ENCODE measurements around the gene TGM4.
"Not testable (repeated sequence)": the region's sequence is repeated elsewhere in the genome, so short reads cannot be mapped to it uniquely, and the experiment has no call there.

Gene TGM4

DNA sequence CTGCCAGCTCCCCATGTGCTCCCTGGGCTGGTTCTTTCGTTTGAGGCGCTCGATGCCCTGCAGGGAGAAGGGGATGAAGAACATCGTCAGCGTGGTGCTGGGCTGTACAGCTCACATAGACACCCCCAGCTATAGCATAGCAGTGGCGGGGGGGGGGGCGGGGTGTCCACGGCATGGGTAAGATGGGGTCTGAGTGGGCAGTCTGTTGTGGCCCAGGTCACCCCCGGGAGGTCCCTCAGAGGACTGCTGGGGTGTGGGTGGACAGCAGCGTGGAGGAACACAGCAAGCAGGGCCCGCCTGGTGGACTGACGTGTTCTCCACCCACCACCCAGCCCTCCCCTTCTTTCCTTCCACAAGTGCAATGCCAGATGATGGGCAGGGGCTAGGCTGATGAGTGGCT lies 43.7 kb downstream of the TGM4 start:
- FAIRE-seq, result no peak

DNA sequence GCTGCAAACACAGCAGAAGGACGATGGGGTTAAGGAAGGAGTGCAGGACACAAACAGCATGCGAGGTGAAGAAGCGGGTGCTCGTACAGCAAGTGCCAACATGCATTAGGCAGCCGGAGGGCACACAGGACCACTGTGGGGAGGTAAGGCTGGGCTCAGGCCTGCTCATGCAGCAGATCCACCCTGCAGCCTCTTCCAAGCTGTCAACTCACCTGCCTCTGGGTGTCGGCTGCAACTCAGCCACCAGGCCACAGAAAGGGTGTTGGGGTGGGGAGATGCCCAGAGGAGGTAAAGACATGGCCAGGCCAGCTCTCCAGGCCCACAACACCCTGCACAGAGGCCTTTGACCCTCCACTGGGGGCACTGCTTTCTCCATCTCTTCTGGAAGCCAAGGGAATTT lies 44.2 kb downstream of the TGM4 start:
- no peak for FAIRE-seq

DNA sequence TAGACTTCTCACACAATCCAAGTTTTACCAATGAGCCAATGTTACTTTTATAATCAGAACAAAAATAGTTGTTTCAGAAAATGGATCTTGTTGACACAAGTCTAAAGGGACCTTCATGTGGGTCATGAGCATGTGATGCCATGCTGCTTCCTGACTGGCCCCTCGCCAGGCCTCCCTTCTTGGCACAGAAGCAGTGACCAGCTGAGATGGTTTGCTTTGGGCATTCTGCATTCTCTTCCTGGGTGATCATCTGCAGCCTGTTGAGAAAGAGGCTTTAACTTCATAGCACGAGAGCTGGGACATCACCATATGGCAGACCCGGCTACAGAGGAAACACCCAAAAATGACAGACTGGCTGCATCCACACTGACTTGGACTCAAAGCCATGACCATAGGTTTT lies 45.7 kb downstream of the TGM4 start:
- no peak for FAIRE-seq

DNA sequence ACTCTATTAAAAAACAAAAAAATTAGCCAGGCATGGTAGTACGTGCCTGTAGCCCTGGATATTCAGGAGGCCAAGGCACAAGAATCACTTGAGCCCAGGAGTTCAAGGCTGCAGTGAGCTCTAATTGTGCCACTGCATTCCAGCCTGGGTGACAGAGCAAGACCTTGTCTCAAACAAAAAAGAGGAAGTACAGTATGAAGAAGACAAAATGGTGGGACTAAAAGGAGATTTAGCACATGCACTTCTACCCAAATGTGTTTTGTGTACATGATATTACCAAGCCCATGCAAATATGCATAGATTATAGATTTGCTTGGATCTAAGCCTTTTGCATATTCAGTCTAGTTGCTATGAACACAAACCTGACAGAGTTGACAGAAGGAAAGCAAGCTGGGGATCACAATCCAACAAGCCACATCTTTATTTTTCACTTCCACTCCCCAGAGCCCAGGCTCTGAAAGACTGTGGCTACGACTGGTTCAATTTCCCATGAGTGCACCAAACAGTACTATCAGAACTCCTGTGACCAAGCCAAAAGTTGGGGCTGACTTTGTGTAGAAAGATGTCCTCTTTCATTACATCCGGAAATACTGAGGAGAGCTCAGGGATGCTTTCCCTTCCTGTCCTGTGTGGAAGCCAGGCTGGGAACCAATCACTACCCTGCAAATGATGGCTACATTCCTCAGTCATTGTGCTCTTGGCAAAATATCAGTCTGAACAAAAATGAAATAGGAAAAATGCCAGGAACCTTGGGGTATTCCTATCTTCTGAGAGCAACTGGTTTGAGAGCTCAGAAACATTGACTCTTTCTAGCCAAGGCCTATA lies 49.4 kb downstream of the TGM4 start:
- FAIRE-seq, result no peak

DNA sequence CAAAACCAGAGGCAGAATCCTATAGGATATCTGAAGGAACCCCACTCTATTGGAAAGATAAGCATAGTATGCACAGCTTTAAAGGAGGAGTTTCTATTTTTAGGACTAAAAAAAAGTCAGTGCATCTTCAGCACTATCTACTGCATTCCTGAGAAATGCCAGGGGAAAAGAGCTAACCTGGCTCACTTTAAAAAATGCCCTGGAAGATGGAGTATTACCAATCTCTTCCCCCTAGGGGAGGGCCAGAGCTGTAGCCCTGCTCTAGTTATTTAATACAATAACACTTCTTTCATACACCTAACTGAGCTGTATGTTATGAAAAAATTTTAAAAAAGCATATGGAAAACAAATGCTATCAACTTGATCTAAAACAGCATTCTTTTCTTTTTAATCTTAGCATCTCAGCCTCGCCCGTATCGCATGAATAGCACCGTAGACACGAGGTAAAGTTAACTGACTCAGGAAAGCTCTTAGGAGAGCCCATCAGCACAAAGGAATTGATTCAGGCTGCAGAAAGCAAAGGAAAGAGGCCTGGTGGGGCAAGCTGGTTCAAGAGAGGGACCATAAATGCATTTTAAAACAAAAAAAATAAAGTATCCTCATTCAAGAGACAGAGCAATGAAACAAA lies 50.2 kb downstream of the TGM4 start:
- FAIRE-seq, result no peak

DNA sequence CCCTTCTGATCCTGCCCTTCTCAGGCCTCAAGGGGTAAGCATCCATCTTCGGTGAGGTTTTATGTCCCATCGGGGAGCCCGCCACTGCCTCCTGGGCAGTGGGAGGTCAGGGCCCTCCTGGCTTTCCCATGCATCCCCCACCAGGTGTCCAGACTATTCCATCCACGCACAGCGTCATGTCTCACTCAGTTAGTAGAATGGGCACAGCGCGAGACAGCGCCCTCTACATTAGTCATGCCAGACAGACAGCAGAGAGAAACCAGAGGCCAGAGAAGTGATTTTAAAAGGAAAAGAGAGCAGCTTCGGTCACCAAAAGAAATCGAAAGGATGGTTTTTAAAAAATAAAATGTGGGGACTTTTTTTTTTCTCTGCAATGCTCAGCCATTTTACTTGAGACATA lies 51.8 kb downstream of the TGM4 start:
- FAIRE-seq, result no peak

DNA sequence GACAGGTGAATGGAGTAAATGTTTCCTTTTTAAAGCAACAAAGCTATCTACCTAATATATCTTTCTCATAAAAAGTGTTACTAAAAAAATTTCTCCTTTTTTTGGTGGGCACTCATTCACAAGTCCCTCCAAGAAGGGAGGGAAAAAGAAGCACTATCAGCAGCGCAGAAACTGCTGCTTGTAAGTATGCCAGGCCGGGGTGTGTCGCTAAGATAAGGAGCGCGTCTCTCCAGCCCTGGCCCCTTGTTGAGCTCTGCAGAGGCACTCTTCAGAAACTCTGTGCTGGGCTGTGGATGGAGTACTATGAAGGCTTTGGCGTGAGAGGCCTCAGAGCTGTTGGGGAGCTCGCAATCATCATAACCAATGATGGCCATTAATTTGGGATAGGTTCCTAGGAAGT lies 52.5 kb downstream of the TGM4 start:
- no peak for FAIRE-seq

DNA sequence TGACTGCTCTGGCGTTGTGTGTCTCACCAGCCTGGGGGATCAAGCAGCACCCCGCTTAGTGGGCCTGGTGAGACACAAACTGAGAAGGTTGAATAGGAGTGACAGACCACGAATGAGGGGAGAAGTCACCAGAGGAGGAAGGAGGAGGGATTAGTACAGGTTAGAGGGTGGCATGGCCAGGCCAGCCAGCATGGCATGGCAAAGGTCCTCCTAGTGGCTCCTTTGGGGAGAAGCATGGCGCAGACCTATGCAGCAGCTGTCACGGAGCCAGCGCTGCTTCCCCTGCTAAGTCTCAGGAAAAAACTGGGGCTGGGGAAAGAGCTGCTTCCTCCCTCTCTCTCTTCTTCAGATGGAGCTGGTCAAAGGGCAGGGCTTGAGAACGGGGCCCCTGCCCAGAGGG lies 53.0 kb downstream of the TGM4 start:
- no peak for FAIRE-seq

DNA sequence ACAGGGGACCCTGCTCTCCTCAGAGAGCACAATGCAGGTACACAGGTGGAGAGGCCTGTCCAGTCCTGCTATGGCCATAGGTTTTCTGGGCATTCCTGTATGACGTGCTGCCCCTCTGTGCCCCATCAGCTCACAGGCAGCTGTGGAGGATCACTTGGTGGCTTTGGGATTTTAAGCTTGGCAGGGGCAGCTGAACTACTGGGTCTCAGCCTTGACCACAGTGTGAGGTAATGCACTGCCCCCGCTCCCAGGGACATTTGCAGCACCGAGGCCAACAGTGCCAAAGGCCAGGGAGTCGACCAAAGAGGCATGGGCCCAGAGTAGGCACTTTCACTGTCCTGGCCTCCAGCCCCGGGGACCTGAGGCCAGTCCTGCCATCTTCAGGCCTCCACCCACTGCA lies 55.4 kb downstream of the TGM4 start:
- FAIRE-seq, result no peak

DNA sequence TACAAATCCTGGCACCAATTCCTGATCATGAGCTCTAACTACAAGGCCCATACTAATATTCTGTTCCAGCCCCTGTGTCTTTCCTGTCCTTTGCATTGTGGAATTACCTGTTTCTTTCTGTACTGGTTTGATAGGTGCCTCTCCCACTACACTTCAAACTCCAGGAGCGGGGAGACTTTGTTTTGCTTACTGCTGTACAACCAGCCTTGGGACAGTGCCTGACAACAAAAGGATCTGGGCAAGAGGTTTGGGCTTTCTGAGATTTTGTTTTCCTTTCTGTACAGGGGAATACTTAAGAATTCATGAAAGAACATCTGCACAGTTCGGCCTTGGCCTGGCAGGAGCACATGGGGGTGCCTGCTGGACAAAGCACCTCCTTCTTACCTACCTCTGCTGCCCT lies 56.5 kb downstream of the TGM4 start:
- FAIRE-seq, result no peak

DNA sequence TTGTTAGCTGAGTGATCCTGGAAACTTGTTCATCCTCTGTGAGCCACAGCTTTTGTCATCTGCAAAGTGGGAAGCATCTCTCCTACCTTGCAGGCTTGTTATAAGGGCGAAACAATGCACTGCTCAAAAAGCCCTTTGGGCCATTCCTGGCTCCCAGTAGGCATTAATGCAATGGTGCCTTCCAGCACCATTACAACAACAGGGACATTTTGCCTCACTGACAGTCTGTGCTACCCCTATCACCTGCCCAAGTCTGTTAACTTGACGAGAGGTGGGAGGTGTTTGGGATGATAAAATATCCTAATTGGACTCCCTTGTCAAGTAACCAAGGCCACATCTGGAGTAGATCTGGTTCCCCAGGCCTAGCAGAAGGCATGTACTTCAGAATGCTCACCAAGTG lies 57.4 kb downstream of the TGM4 start:
- FAIRE-seq, result no peak

DNA sequence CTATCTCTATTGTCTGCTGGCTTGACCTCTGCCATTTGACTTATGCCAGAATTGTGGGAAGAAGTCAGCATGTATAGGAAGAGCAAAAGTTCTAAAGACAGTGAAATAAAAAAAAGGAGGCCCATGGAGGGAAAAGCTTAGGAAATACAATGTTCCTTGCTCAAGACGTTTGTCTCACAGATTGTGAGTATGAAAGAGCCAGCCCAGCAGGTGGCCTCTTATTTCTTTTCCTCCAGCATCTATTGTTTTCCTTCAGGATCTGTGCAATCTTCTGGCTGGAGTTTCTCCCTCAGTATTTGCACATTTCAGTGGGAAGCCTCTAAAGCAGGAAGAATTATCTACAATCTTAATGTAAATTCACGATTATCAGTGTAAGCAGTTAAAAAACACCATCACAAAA lies 57.9 kb downstream of the TGM4 start:
- FAIRE-seq, result no peak

DNA sequence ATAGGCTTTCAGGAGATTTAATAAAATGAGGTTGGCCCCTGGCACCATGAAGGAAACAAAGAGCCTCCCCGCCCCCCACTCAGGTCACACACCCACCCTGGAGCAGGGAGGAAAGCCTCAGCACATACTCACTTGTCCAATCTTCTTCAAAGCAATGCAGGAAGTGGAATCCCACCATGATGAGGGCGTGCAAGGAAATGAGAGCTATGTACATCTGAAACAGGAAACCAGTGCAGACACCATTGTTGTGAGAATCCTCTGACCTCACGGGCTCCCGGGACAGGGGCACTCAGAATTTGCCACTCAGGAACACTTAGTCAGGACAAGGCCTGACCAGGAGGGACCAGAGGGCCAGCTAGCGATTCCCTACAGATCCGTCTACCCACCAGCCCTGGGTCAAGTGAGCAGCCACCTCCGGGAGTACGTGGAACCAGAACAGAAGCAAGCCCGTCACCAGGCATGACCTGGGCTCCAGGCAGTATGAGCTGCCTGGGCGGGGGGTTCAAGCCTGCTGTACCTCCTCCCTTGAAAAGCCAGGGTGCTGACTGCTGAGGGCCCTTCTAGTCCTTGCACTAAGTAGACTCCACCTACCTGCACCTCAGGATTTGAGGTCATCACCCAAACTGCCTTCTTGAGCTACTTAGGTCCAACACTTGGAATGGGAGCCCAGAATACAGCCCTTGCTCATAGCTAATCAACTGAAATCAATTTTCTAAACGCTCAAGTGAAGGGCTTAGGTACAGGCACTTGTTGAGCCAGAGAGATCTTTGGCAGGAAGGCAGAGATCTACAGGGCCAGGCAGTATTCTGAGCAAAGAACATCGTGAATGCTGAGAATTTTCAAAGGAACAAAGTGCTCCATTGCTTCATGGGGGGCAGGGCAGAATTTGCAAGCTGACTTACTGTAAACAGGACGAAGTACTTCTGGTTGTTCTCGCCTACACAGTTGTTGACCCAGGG lies 58.9 kb downstream of the TGM4 start:
- no peak for FAIRE-seq

DNA sequence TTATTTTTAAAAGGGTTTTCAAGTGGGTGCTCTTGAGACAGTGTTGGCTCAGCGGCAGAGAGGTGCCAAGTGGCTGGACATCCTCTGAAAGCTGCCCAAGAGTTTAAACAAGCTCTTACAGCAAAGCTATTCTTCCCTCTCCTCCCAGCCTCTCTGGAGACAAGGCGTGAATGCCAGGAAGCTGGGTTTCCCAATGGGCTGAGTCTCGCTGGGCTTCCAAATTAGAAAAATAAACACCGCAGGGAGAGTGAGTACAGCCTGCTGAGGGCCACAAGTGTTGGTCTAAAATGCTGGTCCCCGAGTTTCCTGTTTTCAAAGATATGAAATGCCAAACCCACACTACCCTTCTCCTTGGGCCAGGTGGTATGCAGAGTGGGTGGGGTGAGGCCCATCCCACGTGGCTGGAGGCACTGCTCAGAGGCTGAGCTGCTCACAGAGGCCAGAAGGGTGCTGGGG lies 65.2 kb downstream of the TGM4 start:
- FAIRE-seq, result no peak

DNA sequence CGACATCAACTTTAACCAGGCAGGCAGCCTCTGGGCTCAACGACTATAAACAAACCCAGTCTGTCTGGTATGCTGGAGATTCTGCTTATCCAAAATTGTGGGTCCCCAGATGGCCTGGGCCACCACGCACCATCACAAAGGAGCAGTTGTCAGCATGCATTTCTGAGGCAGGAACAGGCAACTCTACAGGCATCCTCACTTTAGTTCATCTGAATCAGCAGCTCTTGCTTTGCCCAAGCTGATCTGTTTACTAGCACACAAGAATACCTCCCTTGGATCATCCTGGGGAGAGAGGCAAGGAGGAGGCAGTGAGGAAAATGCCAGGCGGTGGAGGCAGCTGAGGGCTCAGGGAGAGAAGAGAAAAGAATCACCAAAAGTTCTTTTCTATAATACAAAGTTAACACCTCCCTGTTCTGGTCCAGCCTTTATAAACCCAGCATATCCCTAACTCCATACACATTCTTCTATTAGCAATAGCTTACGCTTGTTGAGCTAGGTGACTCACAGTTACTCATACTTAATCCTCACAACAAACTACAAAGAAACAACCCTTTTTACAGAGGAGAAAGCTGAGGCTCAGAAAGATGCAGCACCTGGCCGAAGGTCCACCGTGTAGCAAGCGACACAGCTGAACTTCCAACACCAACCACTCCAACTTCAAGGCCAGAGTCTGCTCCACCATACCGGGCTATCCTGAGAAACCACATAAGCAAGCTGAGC lies 68.0 kb downstream of the TGM4 start:
- FAIRE-seq, result no peak

DNA sequence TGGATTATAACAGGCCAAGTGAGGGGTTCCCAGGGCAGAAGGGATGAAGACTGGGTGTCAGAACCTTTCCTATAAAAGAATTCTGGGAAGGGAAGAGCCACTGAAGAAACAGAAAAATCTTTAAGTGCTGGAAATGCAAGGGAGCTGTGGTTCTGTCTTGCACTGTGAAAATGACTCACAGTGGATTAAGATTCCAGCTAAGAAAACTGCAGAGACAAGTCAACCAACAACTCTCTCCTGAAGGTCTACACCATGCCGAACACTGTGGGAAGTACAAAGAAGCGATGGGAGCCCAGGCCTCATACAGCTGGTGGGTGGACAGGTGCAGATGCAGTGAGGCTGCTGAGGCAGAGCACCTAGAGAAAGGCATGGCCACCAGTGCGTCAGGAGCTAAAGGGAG lies 73.8 kb downstream of the TGM4 start:
- no peak for FAIRE-seq

DNA sequence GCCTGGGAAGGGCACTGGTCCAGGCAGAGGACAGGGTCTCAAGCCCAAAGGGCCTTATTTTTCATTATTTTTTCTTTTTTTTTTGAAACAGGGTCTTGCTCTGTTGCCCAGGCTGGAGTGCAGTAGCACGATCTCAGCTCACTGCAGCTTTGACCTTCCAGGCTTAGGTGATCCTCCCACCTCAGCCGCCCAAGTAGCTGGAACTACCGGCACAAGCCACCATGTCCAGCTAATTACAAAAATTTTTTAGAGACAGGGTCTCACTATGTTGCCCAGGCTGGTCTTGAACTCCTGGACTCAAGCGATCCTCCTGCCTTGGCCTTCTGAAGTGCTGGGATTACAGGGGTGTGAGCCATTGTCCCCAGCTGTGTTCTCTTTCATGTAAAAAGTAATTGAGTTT lies 75.4 kb downstream of the TGM4 start:
- not testable (repeated sequence) for FAIRE-seq

DNA sequence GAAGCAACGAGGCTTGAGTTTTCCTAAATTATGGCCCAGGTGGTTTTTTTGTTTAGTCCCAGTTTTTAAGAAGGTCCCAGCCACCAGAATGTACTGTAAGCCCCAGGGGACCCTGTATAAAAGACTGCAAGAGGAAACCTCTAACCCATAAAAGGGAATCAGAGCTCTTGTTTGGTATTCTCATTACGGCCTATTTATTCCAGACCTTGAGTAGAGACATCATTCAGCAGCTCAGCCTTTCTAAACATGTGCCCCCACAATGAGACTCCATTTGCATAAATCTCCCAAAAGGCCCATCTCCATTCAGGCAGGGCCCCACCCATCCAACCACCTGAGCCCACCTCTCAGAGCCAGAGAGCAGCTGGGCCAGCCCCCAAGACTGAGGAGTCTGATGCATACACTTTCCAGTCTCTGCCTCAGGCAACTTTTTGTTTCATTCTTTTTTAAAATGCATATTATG lies 75.9 kb downstream of the TGM4 start:
- FAIRE-seq, result no peak

DNA sequence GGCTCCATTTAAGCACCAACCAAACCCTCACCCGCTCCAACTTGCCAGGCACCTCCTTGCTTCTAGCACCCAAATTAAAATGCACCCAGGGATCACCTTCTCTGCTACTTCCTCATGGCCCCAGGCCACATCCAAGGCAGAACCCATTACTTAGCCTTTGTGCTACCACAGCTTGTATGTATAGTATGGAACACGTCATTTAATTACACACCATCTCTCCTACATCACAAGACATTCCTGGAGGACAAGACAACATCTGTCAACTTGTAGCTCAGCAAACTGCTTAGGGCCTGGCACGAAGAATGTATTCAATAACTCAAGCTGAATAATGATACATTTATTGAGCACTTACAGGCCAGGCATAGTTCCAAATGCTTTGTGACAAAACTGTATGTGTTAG lies 78.3 kb downstream of the TGM4 start:
- no peak for FAIRE-seq

DNA sequence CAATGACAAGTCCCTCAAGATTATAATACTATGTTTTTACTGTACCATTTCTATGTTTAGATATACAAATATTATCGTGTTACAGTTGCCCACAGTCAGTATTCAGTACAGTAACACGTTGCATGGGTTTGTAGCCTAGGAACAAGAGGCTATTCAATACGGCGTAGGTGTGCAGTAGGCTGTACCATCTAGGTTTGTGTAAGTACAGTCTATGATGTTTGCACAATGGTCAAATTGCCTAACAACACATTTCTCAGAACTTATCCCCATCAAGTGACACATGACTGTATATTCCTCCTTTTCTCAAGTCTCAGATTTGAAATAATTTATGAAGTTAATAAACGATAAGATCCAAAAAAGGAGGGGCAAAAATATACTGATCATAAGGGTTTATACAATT lies 79.9 kb downstream of the TGM4 start:
- no peak for FAIRE-seq

DNA sequence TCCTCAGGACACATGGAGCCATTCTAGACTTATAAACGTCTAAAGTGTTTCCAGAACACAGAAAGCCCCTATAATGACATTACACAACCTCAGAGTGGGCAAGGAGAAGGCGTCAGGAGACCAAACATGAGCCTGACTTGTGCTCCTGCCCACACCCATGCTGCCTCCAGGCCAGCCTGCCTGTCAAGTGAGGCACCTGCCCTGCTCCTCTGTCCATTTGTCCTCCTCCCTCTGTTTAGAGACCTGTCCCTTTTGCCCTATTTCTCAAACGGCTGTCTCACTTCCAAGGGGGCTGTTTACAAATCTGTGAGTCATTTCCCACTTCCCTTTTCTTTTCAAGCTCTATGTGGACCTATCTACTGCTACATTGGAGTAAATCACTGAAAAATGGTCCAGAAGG lies 80.6 kb downstream of the TGM4 start:
- no peak for FAIRE-seq

DNA sequence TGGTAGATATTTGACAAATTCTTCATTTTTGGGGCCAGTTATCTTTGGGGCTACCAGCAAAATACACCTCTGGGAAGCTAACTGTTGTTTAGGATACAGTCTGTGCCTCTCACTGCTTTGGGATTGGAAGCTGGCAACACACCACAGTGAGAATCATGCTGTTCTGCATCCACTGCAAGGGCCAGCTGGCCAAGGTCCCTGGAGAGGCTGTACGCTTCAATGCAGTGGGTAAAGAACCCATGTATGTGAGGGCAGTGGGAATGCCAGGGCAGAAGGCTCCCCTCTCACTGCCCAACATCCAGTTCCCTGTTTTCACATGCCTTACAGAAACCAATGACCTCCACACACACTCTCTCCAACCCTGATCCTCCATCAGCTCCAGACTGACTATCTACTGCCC lies 81.5 kb downstream of the TGM4 start:
- FAIRE-seq, result no peak

DNA sequence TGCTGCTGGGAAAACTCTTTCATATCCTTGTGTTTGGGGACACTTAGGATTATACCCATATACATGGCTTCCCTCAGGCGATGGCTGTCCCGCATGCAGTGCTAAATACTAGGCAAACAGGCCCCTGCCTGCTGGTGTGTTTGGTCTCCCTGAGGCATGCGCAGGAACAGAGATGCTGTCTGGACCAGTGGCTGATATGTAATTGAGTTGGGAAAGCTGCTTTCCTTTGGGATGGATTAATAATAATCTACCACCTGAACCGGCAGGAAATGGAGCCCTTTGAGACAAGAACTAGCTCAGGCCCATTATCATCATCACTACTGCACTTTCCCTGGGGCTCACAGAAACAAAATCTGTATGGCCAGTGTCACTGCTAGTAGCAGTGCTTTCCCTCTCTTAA lies 83.6 kb downstream of the TGM4 start:
- FAIRE-seq, result no peak

Data from A204.1 (cell line).